Measurements from ENCODE around the gene SNX20. TPM values are rescaled to one million over a fixed set of nuclear protein-coding genes. Genes with fewer than 3 reads are reported as not detected.

Gene SNX20
- polyA plus RNA-seq, 4 donors, result 0.22 to 3.0 (median 1.3) TPM

GRCh38 chr16:50640919-50641817 is 39.9 kb downstream of the SNX20 start:
- Histone ChIP-seq H3K27ac (ENCODE audit: low read depth in 1 of 3, low read length in 2 of 3) (no peak overlapping the region), H3K36me3 (ENCODE audit: control insufficient read depth in 3 of 3, insufficient read depth in 2 of 3, low read depth in 1 of 3, low read length in 3 of 3) (peaks cover 0 to 2% (median 0%) of the 10 kb centered on the region in 3 donors), H3K9me3 (ENCODE audit: control insufficient read depth in 2 of 2, insufficient read depth in 1 of 2, low read depth in 1 of 2, low read length in 1 of 2) (no peaks in the 10 kb centered on the region), H3K27me3 (ENCODE audit: control insufficient read depth in 3 of 3, insufficient read depth in 3 of 3, low read length in 3 of 3) (no peaks in the 10 kb centered on the region), H3K4me3 (ENCODE audit: low read depth in 1 of 3, low read length in 3 of 3) (no peak overlapping the region), H3K4me1 (ENCODE audit: control insufficient read depth in 3 of 3, insufficient read depth in 2 of 3, low read depth in 1 of 3, low read length in 2 of 3) (no peaks in the 10 kb centered on the region)
- 84 to 89% (median 85%) methylated on average over 15 of the region's 15 CpGs for WGBS, 3 donors
- FAIRE-seq (no peak), DNase-seq (no peak)

GRCh38 chr16:50640391-50640790 is 40.7 kb downstream of the SNX20 start:
- no peak overlapping the region for H3K27ac ChIP-seq (ENCODE audit: low read depth in 1 of 3, low read length in 2 of 3)
- H3K9me3 ChIP-seq (ENCODE audit: control insufficient read depth in 2 of 2, insufficient read depth in 1 of 2, low read depth in 1 of 2, low read length in 1 of 2), result no peaks in the 10 kb centered on the region
- H3K4me1 ChIP-seq (ENCODE audit: control insufficient read depth in 3 of 3, insufficient read depth in 2 of 3, low read depth in 1 of 3, low read length in 2 of 3), result no peaks in the 10 kb centered on the region
- no peaks in the 10 kb centered on the region for H3K27me3 ChIP-seq (ENCODE audit: control insufficient read depth in 3 of 3, insufficient read depth in 3 of 3, low read length in 3 of 3)
- no peak overlapping the region for H3K4me3 ChIP-seq (ENCODE audit: low read depth in 1 of 3, low read length in 3 of 3)
- peaks cover 0 to 2% (median 0%) of the 10 kb centered on the region in 3 donors for H3K36me3 ChIP-seq (ENCODE audit: control insufficient read depth in 3 of 3, insufficient read depth in 2 of 3, low read depth in 1 of 3, low read length in 3 of 3)
- FAIRE-seq (no peak), DNase-seq (no peak)
- 95 to 97% (median 96%) methylated on average over 1 of the region's 1 CpG for WGBS, 3 donors

- DNase-seq, result no peak
- H3K36me3 ChIP-seq (ENCODE audit: control insufficient read depth in 3 of 3, insufficient read depth in 2 of 3, low read depth in 1 of 3, low read length in 3 of 3), result no peaks in the 10 kb centered on the region
- no peaks in the 10 kb centered on the region for H3K4me1 ChIP-seq (ENCODE audit: control insufficient read depth in 3 of 3, insufficient read depth in 2 of 3, low read depth in 1 of 3, low read length in 2 of 3)
- no peak for FAIRE-seq
- H3K27me3 ChIP-seq (ENCODE audit: control insufficient read depth in 3 of 3, insufficient read depth in 3 of 3, low read length in 3 of 3), result no peaks in the 10 kb centered on the region
- H3K27ac ChIP-seq (ENCODE audit: low read depth in 1 of 3, low read length in 2 of 3), result no peak overlapping the region
- no peaks in the 10 kb centered on the region for H3K9me3 ChIP-seq (ENCODE audit: control insufficient read depth in 2 of 2, insufficient read depth in 1 of 2, low read depth in 1 of 2, low read length in 1 of 2)
- no peak overlapping the region for H3K4me3 ChIP-seq (ENCODE audit: low read depth in 1 of 3, low read length in 3 of 3)
- 79 to 80% (median 79%) methylated on average over 8 of the region's 8 CpGs for WGBS, 3 donors
Observed at GRCh38 chr16:50638816-50639670, 42.1 kb downstream of the SNX20 start.

GRCh38 chr16:50637716-50638602 is 43.2 kb downstream of the SNX20 start:
- WGBS, 3 donors, result 77 to 82% (median 80%) methylated on average over 13 of the region's 13 CpGs

GRCh38 chr16:50636753-50637374 is 44.2 kb downstream of the SNX20 start:
- H3K4me1 ChIP-seq (ENCODE audit: control insufficient read depth in 3 of 3, insufficient read depth in 2 of 3, low read depth in 1 of 3, low read length in 2 of 3), result no peaks in the 10 kb centered on the region
- no peak overlapping the region for H3K27ac ChIP-seq (ENCODE audit: low read depth in 1 of 3, low read length in 2 of 3)
- no peak overlapping the region for H3K4me3 ChIP-seq (ENCODE audit: low read depth in 1 of 3, low read length in 3 of 3)
- H3K27me3 ChIP-seq (ENCODE audit: control insufficient read depth in 3 of 3, insufficient read depth in 3 of 3, low read length in 3 of 3), result no peaks in the 10 kb centered on the region
- FAIRE-seq (no peak), DNase-seq (no peak)
- peaks cover 0 to 4% (median 0%) of the 10 kb centered on the region in 3 donors for H3K36me3 ChIP-seq (ENCODE audit: control insufficient read depth in 3 of 3, insufficient read depth in 2 of 3, low read depth in 1 of 3, low read length in 3 of 3)
- WGBS, 3 donors, result 87 to 92% (median 90%) methylated on average over 10 of the region's 10 CpGs
- no peaks in the 10 kb centered on the region for H3K9me3 ChIP-seq (ENCODE audit: control insufficient read depth in 2 of 2, insufficient read depth in 1 of 2, low read depth in 1 of 2, low read length in 1 of 2)

More at GRCh38 chr16:50637716-50638602, 43.2 kb downstream of the SNX20 start:
- Histone ChIP-seq H3K36me3 (ENCODE audit: control insufficient read depth in 3 of 3, insufficient read depth in 2 of 3, low read depth in 1 of 3, low read length in 3 of 3) (no peaks in the 10 kb centered on the region), H3K27me3 (ENCODE audit: control insufficient read depth in 3 of 3, insufficient read depth in 3 of 3, low read length in 3 of 3) (no peaks in the 10 kb centered on the region), H3K4me3 (ENCODE audit: low read depth in 1 of 3, low read length in 3 of 3) (no peak overlapping the region), H3K9me3 (ENCODE audit: control insufficient read depth in 2 of 2, insufficient read depth in 1 of 2, low read depth in 1 of 2, low read length in 1 of 2) (no peaks in the 10 kb centered on the region), H3K4me1 (ENCODE audit: control insufficient read depth in 3 of 3, insufficient read depth in 2 of 3, low read depth in 1 of 3, low read length in 2 of 3) (no peaks in the 10 kb centered on the region), H3K27ac (ENCODE audit: low read depth in 1 of 3, low read length in 2 of 3) (no peak overlapping the region)
- FAIRE-seq (no peak), DNase-seq (no peak)

GRCh38 chr16:50635505-50636392 is 45.4 kb downstream of the SNX20 start:
- FAIRE-seq, result no peak
- DNase-seq, result no peak
- H3K4me1 ChIP-seq (ENCODE audit: control insufficient read depth in 3 of 3, insufficient read depth in 2 of 3, low read depth in 1 of 3, low read length in 2 of 3), result no peaks in the 10 kb centered on the region
- peaks cover 0 to 8% (median 0%) of the 10 kb centered on the region in 3 donors for H3K36me3 ChIP-seq (ENCODE audit: control insufficient read depth in 3 of 3, insufficient read depth in 2 of 3, low read depth in 1 of 3, low read length in 3 of 3)
- H3K9me3 ChIP-seq (ENCODE audit: control insufficient read depth in 2 of 2, insufficient read depth in 1 of 2, low read depth in 1 of 2, low read length in 1 of 2), result no peaks in the 10 kb centered on the region
- H3K4me3 ChIP-seq (ENCODE audit: low read depth in 1 of 3, low read length in 3 of 3), result no peak overlapping the region
- H3K27ac ChIP-seq (ENCODE audit: low read depth in 1 of 3, low read length in 2 of 3), result no peak overlapping the region
- WGBS, 3 donors, result 75 to 77% (median 76%) methylated on average over 17 of the region's 17 CpGs
- no peaks in the 10 kb centered on the region for H3K27me3 ChIP-seq (ENCODE audit: control insufficient read depth in 3 of 3, insufficient read depth in 3 of 3, low read length in 3 of 3)

GRCh38 chr16:50634947-50635346 is 46.2 kb downstream of the SNX20 start:
- no peak for FAIRE-seq

More at GRCh38 chr16:50634947-50635346, 46.2 kb downstream of the SNX20 start:
- WGBS, 3 donors, result 73 to 86% (median 79%) methylated on average over 1 of the region's 1 CpG
- Histone ChIP-seq H3K27me3 (ENCODE audit: control insufficient read depth in 3 of 3, insufficient read depth in 3 of 3, low read length in 3 of 3) (no peaks in the 10 kb centered on the region), H3K4me3 (ENCODE audit: low read depth in 1 of 3, low read length in 3 of 3) (no peak overlapping the region), H3K36me3 (ENCODE audit: control insufficient read depth in 3 of 3, insufficient read depth in 2 of 3, low read depth in 1 of 3, low read length in 3 of 3) (peaks cover 0 to 14% (median 0%) of the 10 kb centered on the region in 3 donors), H3K27ac (ENCODE audit: low read depth in 1 of 3, low read length in 2 of 3) (no peak overlapping the region), H3K4me1 (ENCODE audit: control insufficient read depth in 3 of 3, insufficient read depth in 2 of 3, low read depth in 1 of 3, low read length in 2 of 3) (no peaks in the 10 kb centered on the region), H3K9me3 (ENCODE audit: control insufficient read depth in 2 of 2, insufficient read depth in 1 of 2, low read depth in 1 of 2, low read length in 1 of 2) (no peaks in the 10 kb centered on the region)
- DNase-seq, result no peak
